GM06990 (cell line): ENCODE results near the gene SMIM5.

ENCODE experiments used
- DNase-seq: peaks from one replicate; pipeline ENCODE4 v3.0.0-alpha.2; 2011; ENCODE audit not compliant: insufficient read length; ENCODE audit errors: extremely low read depth
- H3K27me3 ChIP-seq: replicated peaks from 2 replicates; pipeline ENCODE4 v1.6.0; 2011; ENCODE audit warnings: low read length; ENCODE audit not compliant: control insufficient read depth, insufficient read depth
- H3K36me3 ChIP-seq: 2 replicates; pipeline ENCODE4 v1.5.1; 2011; ENCODE audit warnings: low read length; ENCODE audit not compliant: control insufficient read depth, insufficient read depth
- H3K4me3 ChIP-seq: replicated peaks from 2 replicates; pipeline ENCODE4 v1.5.1; 2011; ENCODE audit warnings: low read depth, mild to moderate bottlenecking, control low read depth, low read length
- TF ChIP-seq, protein P1 (sequence below): IDR thresholded peaks from 2 replicates; pipeline ENCODE4 v1.5.1; 2011; ENCODE audit warnings: low read length, control low read depth, mild to moderate bottlenecking, inconsistent platforms; ENCODE audit not compliant: insufficient read depth, poor library complexity, severe bottlenecking

SMIM5 gene

DNA sequence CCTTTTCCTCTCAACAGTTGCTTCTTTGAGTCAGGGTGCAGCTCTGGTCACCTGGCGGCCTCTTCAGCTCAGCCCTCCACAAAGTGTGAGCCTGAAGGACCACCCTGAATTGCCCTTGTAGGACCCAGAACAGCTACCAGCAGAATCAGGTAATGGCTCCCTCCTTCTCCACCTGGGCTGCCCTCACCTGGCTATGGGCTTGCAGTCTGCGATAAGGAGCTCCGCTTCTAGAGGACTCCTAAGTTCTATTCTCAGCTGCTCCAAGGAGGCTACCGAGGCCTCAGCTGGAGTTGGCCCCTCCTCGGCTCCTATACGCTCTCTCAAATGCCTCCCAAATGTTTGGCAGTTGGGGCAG is 13.4 kb downstream of the SMIM5 start:
- TF ChIP-seq, protein P1, sequence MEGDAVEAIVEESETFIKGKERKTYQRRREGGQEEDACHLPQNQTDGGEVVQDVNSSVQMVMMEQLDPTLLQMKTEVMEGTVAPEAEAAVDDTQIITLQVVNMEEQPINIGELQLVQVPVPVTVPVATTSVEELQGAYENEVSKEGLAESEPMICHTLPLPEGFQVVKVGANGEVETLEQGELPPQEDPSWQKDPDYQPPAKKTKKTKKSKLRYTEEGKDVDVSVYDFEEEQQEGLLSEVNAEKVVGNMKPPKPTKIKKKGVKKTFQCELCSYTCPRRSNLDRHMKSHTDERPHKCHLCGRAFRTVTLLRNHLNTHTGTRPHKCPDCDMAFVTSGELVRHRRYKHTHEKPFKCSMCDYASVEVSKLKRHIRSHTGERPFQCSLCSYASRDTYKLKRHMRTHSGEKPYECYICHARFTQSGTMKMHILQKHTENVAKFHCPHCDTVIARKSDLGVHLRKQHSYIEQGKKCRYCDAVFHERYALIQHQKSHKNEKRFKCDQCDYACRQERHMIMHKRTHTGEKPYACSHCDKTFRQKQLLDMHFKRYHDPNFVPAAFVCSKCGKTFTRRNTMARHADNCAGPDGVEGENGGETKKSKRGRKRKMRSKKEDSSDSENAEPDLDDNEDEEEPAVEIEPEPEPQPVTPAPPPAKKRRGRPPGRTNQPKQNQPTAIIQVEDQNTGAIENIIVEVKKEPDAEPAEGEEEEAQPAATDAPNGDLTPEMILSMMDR, result no peak
- Histone ChIP-seq H3K36me3 (peaks cover 16% of the 10 kb centered on the region), H3K4me3 (no peak overlapping the region), H3K27me3 (no peaks in the 10 kb centered on the region)
- no peak for DNase-seq

DNA sequence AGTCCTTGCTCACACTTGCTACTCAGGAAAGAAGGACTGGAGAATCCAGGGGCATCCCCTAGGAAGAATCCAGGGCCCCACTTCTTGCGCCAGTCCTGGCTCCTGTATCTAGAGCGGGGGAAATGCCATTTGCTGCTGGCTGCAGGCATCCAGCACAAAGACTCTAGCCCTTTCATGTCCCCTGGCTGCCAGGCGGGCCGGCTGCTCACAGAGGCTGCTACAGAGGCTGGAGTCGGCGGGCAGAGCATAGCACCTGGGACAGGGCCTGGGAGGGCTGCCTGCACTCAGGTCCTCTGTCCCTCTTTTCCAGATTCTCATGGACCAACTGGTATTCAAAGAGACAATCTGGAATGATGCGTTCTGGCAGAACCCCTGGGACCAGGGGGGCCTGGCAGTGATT is 13.8 kb downstream of the SMIM5 start:
- Histone ChIP-seq H3K4me3 (no peak overlapping the region), H3K36me3 (peaks cover 16% of the 10 kb centered on the region), H3K27me3 (no peaks in the 10 kb centered on the region)
- DNase-seq, result no peak
- TF ChIP-seq, protein P1, result no peak

DNA sequence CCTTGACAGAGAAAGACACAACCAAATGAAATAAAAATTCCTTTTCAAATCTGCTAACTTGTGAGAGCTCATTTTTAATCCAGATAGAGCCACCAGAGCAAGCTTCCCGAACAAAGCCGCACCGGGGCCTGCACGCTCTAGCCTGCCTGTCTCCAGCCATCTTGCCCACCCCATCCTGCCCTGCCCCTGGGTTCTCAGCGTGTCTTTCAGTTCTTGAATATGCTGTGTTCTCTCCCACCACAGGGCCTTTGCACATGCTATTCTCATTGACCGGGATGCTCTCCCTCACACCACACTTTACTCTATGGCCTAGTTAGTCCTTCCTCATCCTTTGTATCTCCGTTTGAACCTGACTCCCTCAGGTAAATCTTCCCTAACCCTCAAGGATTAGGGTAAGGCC is 14.7 kb downstream of the SMIM5 start:
- TF ChIP-seq, protein P1, result no peak
- Histone ChIP-seq H3K4me3 (no peak overlapping the region), H3K36me3 (peaks cover 19% of the 10 kb centered on the region), H3K27me3 (no peaks in the 10 kb centered on the region)
- DNase-seq, result no peak

DNA sequence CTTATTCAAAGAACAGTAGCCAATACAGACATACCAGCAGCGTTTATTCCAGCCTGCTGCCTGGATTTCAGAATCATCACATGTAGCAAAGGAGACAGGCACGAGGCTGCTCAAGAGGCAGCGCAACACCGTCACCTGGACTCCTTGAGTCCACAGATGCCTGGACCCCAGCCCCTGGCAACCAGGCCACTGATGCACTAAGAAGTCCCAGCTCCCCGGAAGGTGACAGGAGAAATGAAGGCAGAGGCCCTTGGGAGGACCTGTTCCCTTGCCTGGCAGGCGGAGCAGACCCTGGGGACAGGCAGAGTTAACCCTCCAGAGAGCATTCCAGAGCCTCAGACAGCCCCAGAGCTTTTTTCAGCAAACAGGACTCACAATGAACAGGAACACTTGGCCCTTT is 16.5 kb downstream of the SMIM5 start:
- Histone ChIP-seq H3K4me3 (no peak overlapping the region), H3K36me3 (peaks cover 13% of the 10 kb centered on the region), H3K27me3 (no peaks in the 10 kb centered on the region)
- no peak for DNase-seq
- TF ChIP-seq, protein P1, result no peak

DNA sequence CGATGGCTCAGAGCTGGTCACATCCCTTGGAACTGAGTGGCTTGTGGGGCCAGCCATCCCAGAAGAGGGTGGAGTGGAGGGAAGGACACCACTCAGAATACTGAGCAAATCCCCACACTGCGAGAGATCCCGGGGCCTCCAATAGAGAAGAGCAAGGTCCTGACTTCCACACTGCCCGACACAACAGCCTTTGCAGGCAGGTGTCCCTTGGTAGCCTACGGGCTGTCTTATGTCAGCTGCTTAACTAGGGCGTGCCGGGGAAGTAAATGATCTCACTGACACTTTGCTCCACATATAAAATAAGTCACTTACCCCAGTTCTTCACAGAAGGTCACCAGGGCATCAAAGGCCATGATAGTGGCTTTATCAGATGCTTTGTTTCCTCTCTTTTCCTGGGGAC is 17.6 kb downstream of the SMIM5 start:
- Histone ChIP-seq H3K36me3 (peaks cover 13% of the 10 kb centered on the region), H3K27me3 (no peaks in the 10 kb centered on the region), H3K4me3 (no peak overlapping the region)
- TF ChIP-seq, protein P1, result no peak
- DNase-seq, result no peak

DNA sequence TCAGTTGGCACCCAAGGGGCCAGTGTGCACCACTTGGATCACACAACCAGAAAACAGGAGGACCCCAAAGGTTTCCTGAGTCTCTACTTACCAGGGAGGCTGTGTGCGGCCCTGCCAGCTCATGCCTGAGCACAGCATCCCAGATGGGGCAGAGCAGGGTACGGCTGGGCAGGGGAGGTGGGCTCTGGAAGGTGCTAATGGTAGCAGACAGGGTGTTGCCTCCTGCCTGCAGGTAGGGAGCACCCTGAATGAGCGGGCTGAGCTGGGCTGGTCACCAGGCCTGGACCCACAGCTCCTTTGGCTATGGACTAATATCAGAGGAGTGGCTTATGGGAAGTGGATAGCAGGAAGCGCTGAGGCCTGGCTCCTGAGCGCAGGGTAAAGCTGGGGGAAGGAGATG is 19.1 kb downstream of the SMIM5 start:
- no peak for DNase-seq
- peaks cover 15% of the 10 kb centered on the region for H3K36me3 ChIP-seq
- TF ChIP-seq, protein P1, result no peak
- H3K4me3 ChIP-seq, result no peak overlapping the region
- H3K27me3 ChIP-seq, result no peaks in the 10 kb centered on the region
